ENCODE measurements around the gene MSRB3.

DNA sequence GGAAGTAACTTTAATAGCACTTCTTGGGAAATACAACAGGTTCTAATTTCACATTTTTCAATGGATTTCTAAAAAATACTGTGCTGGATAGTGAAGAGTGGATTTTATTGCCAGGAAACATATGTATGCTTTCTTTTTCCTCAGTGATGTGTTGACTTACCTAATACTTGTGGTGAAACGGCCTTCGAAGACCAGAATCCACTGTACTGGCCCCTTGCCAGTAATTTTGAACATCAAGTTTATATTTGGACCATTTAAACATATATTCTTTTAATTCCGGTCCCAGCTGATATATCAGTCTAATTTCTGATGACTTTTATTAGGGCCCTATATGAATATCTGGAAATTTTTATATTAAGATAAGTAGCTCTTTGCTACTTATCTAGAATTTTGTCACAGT is 1.8 kb downstream of the MSRB3 start:
- TF ChIP-seq, protein P1, sequence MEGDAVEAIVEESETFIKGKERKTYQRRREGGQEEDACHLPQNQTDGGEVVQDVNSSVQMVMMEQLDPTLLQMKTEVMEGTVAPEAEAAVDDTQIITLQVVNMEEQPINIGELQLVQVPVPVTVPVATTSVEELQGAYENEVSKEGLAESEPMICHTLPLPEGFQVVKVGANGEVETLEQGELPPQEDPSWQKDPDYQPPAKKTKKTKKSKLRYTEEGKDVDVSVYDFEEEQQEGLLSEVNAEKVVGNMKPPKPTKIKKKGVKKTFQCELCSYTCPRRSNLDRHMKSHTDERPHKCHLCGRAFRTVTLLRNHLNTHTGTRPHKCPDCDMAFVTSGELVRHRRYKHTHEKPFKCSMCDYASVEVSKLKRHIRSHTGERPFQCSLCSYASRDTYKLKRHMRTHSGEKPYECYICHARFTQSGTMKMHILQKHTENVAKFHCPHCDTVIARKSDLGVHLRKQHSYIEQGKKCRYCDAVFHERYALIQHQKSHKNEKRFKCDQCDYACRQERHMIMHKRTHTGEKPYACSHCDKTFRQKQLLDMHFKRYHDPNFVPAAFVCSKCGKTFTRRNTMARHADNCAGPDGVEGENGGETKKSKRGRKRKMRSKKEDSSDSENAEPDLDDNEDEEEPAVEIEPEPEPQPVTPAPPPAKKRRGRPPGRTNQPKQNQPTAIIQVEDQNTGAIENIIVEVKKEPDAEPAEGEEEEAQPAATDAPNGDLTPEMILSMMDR (IDR thresholded peaks at IDR 0.05), result no peak
- TF ChIP-seq EZH2phosphoT487 (IDR thresholded peaks at IDR 0.05), result no peak
- TF ChIP-seq EZH2 (IDR thresholded peaks at IDR 0.05), result no peak
